Hepatocyte (in vitro differentiated cells): Measurements from ENCODE around the gene HTR4.

ENCODE experiments used
- EZH2 ChIP-seq: fragments of 200-600 bp; sonication (generic); IDR thresholded peaks from 2 replicates; pipeline ENCODE4 v1.6.1; 2016; ENCODE audit warnings: antibody characterized with exemption, mild to moderate bottlenecking, borderline replicate concordance
- TF ChIP-seq, protein P1 (sequence below): fragments of 200-600 bp; sonication (generic); IDR thresholded peaks from 2 replicates; pipeline ENCODE4 v1.5.1; 2016; ENCODE audit warnings: antibody characterized with exemption, mild to moderate bottlenecking; ENCODE audit not compliant: poor library complexity

DNA sequence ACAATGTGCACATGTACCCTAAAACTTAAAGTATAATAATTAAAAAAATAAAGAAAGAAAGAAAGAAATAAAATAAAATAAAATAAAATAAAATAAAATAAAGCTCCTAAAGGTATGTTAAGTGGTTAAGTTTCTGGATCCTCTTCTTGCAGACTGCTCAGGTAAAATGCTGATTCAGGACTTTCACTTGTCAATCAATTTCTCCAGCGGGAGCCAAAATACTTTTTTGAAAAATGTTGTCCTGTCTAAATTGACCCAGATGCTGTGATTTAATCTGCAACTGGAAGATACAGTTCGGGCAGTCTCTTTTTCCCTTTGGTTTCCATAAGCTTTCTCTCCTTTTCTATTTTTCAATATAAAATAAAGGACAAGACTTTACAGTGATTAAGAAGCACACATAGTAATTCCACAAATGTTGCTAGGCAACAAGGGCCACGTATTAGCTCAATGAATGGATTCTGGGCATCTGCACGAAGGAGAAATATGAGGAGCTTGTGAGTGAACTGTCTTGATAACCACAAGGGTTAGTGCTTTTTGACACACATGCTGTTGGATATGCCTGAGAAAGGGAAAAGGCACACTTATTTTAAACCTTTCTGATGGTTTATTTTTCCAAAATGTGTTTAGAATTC, 38.6 kb downstream of the HTR4 start:
- TF ChIP-seq, protein P1, sequence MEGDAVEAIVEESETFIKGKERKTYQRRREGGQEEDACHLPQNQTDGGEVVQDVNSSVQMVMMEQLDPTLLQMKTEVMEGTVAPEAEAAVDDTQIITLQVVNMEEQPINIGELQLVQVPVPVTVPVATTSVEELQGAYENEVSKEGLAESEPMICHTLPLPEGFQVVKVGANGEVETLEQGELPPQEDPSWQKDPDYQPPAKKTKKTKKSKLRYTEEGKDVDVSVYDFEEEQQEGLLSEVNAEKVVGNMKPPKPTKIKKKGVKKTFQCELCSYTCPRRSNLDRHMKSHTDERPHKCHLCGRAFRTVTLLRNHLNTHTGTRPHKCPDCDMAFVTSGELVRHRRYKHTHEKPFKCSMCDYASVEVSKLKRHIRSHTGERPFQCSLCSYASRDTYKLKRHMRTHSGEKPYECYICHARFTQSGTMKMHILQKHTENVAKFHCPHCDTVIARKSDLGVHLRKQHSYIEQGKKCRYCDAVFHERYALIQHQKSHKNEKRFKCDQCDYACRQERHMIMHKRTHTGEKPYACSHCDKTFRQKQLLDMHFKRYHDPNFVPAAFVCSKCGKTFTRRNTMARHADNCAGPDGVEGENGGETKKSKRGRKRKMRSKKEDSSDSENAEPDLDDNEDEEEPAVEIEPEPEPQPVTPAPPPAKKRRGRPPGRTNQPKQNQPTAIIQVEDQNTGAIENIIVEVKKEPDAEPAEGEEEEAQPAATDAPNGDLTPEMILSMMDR = no peak
- TF ChIP-seq EZH2 = no peak
